AG04449 (cell line): ENCODE data around the gene CACNA1H.

Source experiments
- CTCF ChIA-PET: fragments of 350-600 bp; formaldehyde crosslinking; extraction: SDS; loops from one replicate; lab custom pipeline; 2021; ENCODE audit warnings: antibody characterized with exemption; lab: Yijun Ruan, JAX
- POLR2A ChIA-PET: fragments of 400-600, 350-600 bp; formaldehyde crosslinking; extraction: SDS; loops from one replicate; lab custom pipeline; 2020; ENCODE audit warnings: antibody characterized with exemption, inconsistent platforms; lab: Yijun Ruan, JAX
- DNase-seq: peaks from one replicate; pipeline ENCODE4 v3.0.0-alpha.2; 2010; ENCODE audit warnings: low read depth, low spot score
- H3K4me3 ChIP-seq: 2 replicates; pipeline ENCODE4 v1.5.1; 2011; ENCODE audit warnings: low read depth, mild to moderate bottlenecking, control low read depth, low read length
- CTCF ChIP-seq: IDR thresholded peaks from one replicate; pipeline ENCODE4 v1.5.1; 2011; ENCODE audit warnings: mild to moderate bottlenecking, moderate library complexity, low read length, control low read depth, inconsistent platforms; ENCODE audit not compliant: insufficient read depth; ENCODE audit errors: missing control alignments

The CACNA1H gene

DNA sequence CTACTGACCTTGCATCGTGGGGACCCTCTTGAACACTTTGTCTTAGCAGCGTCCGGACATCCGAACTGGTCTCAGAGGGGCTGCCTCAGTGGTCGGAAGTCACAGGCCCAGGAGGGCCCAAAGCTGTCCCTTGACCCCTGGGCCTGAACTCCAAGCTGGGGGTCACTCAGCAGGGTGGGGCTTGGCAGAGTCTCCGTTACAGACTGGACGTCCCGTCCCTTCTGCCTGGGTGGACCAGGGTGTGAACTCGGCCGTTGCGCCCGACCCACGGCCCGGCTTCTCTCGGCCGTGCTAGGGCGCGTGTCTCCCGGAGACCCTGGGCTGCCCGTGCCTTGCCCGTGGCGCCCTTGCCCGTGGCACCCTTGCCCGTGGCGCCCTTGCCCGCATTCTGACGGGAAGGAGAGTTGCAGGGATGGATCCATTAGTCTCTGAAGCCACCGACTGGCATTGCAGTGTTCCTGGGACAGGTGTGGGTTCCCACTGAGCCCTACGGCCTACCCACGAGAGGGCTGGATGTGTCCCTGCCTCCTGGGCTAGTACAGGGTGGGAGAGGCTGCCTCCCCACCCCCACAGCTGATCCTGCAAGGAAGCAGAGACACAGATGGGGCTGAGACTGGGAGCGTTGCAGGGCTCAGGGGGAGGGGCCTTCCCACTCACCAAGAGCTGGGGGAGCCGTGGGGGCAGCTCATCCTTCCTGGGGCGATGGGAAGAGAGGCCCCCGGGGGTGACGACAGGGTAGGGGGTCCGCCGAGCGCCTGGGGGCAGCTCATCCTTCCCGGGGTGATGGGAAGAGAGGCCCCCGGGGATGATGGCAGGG, 4.9 kb downstream of the CACNA1H start:
- ChIA-PET CTCF (interaction anchor here (0.5 kb wide), 1 partner anchor 1139 kb away, joined by 3 read pairs; no protein-coding TSS in a partner anchor), POLR2A (no interaction called here)
- no peak overlapping the region for H3K4me3 ChIP-seq
- DNase-seq = no peak
- TF ChIP-seq CTCF = no peak

DNA sequence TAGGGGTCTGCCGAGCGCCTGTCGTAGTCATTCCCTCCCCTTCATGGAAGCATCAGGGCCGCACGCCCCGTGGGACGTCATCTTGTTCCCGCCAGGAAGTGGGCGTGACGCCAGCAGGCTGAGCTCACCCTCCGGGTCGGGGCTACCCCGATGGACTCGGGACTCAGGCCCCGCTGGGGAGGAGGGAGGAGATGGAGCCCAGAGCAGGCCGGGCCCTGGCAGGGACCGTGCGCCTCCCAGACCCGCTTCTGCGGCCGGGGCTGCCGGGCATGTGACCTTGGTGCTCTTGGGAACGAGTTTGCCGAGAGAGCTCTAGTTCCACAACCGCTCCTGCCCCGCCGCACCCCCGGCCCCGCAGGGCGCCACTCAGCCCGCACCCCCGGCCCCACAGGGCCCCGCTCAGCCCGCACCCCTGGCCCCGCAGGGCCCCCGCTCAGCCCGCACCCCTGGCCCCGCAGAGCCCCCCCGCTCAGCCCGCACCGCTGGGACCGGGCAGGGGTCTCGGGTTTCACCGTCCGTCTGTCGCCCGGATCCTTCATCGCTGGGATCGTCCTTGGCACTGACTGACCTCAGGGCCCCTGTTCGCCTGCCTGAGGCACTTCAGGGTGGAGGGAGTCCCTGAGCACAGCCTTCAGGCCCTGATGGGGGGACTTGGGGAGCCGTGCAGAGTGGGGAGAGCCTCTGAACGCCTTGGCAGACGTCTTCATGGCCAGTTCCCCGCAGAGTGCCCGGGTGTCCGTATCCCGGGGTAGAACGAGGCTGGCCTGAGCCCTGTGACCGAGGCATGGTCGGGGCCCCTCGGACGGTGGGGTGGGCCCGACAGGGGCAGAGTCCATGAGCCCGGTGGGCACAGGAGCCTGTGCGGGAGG, 5.8 kb downstream of the CACNA1H start:
- CTCF ChIA-PET = interaction anchor here (0.5 kb wide), 1 partner anchor 1138 kb away, joined by 3 read pairs; no protein-coding TSS in a partner anchor
- POLR2A ChIA-PET = no interaction called here
- TF ChIP-seq CTCF = no peak

DNA sequence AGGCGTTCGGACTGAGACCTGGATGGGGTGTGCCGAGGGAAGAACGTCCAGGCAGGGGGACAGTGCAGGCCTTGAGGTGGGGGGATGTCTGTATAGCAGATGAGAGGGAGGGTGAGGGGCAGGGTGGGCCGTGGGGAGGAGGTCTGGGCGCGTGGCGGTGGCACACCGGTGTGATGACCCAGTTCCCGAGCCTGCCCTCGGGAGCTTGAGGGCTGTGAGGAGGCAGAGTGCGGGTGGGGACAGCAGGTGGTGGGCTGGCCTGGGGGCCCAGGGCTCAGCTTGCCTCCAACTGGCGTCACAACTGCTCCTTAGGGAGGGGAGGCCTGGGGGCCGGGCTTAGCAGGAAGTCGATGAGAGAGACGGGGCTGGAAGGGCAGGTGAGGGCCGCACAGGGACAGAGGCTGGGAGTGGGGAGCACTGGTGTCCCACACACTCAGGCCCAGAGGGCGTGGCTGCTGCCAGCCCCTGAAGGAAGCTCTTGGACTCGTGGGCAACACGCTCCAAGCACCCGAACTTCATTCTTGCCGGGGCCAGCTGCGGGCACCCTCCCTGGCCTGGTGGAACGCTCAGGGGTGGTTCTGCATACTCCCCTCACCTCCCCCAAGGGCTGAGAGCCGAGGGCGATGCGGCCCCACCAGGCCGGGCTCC, 6.5 kb downstream of the CACNA1H start:
- CTCF ChIA-PET = no interaction called here
- POLR2A ChIA-PET = no interaction called here
- DNase-seq = no peak
- no peak for TF ChIP-seq CTCF
- no peak overlapping the region for H3K4me3 ChIP-seq

More for the DNA sequence above, 5.8 kb downstream of the CACNA1H start:
- no peak for DNase-seq
- no peak overlapping the region for H3K4me3 ChIP-seq

GRCh38 chr16:1159973-1160772, 7.3 kb downstream of the CACNA1H start:
- ChIA-PET POLR2A (no interaction called here), CTCF (no interaction called here)
- H3K4me3 ChIP-seq = no peak overlapping the region
- no peak for DNase-seq
- TF ChIP-seq CTCF = no peak

- no peak for TF ChIP-seq CTCF
- CTCF ChIA-PET = no interaction called here
- no peak for DNase-seq
- POLR2A ChIA-PET = no interaction called here
- no peak overlapping the region for H3K4me3 ChIP-seq
Measured at GRCh38 chr16:1160773-1161348, 8.0 kb downstream of the CACNA1H start.
